H9 (cell line): ENCODE data around the gene MIPEP. TPM values are rescaled to one million over a fixed set of nuclear protein-coding genes. Genes with fewer than 3 reads are reported as not detected.

ENCODE experiments used
- DNase-seq: peaks from one replicate; pipeline ENCODE4 v3.0.0-alpha.2; 2017
- H2AFZ ChIP-seq: one replicate; pipeline ENCODE4 v1.6.1; 2013; ENCODE audit warnings: mild to moderate bottlenecking, low read length, control low read depth, moderate library complexity
- H2AK5ac ChIP-seq: 2 replicates; pipeline ENCODE4 v1.6.1; 2013; ENCODE audit warnings: low read length, control low read depth, mixed read lengths; ENCODE audit not compliant: insufficient read length
- H2BK120ac ChIP-seq: one replicate; pipeline ENCODE4 v1.6.1; 2013; ENCODE audit warnings: low read depth, mild to moderate bottlenecking, low read length, control low read depth, inconsistent platforms; ENCODE audit not compliant: poor library complexity, severe bottlenecking
- H2BK12ac ChIP-seq: 2 replicates; pipeline ENCODE4 v1.6.1; 2013; ENCODE audit warnings: low read length, control low read depth, mixed read lengths, low read depth; ENCODE audit not compliant: insufficient read length
- H2BK15ac ChIP-seq: 2 replicates; pipeline ENCODE4 v1.6.1; 2013; ENCODE audit warnings: low read depth, low read length, control low read depth
- H2BK20ac ChIP-seq: one replicate; pipeline ENCODE4 v1.6.1; 2013; ENCODE audit warnings: low read depth, mild to moderate bottlenecking, low read length, control low read depth, inconsistent platforms; ENCODE audit not compliant: poor library complexity, severe bottlenecking
- H2BK5ac ChIP-seq: 2 replicates; pipeline ENCODE4 v1.6.1; 2013; ENCODE audit warnings: low read length, control low read depth, mixed read lengths; ENCODE audit not compliant: insufficient read length
- H3K14ac ChIP-seq: 2 replicates; pipeline ENCODE4 v1.6.1; 2013; ENCODE audit warnings: low read length, control low read depth; ENCODE audit not compliant: insufficient read depth
- H3K18ac ChIP-seq: 2 replicates; pipeline ENCODE4 v1.6.1; 2013; ENCODE audit warnings: low read depth, mild to moderate bottlenecking, mixed read lengths, low read length, control low read depth; ENCODE audit not compliant: insufficient read length
- H3K23ac ChIP-seq: 2 replicates; pipeline ENCODE4 v1.6.1; 2013; ENCODE audit warnings: low read length, control low read depth, mixed read lengths, low read depth; ENCODE audit not compliant: insufficient read length
- H3K23me2 ChIP-seq: 2 replicates; pipeline ENCODE4 v1.6.1; 2013; ENCODE audit warnings: low read depth, mild to moderate bottlenecking, mixed read lengths, low read length, control low read depth; ENCODE audit not compliant: insufficient read length, poor library complexity, severe bottlenecking
- H3K27ac ChIP-seq: 2 replicates; pipeline ENCODE4 v1.5.1; 2013; ENCODE audit warnings: low read length, control low read depth, mixed read lengths, low read depth; ENCODE audit not compliant: insufficient read length
- H3K27me3 ChIP-seq: 2 replicates; pipeline ENCODE4 v1.6.1; 2013; ENCODE audit warnings: low read length, control low read depth, inconsistent platforms; ENCODE audit not compliant: insufficient read depth
- H3K4ac ChIP-seq: 2 replicates; pipeline ENCODE4 v1.6.1; 2013; ENCODE audit warnings: low read depth, mild to moderate bottlenecking, control low read depth, inconsistent platforms, low read length, moderate library complexity
- H3K4me1 ChIP-seq: 2 replicates; pipeline ENCODE4 v1.6.1; 2013; ENCODE audit warnings: low read length, control low read depth, inconsistent platforms; ENCODE audit not compliant: insufficient read depth
- H3K4me2 ChIP-seq: 2 replicates; pipeline ENCODE4 v1.6.1; 2013; ENCODE audit warnings: low read length, control low read depth, mixed read lengths; ENCODE audit not compliant: insufficient read length, insufficient read depth
- H3K56ac ChIP-seq: 2 replicates; pipeline ENCODE4 v1.6.1; 2013; ENCODE audit warnings: low read depth, mild to moderate bottlenecking, mixed read lengths, low read length, control low read depth; ENCODE audit not compliant: insufficient read length
- H3K79me1 ChIP-seq: 2 replicates; pipeline ENCODE4 v1.6.1; 2013; ENCODE audit warnings: low read depth, mild to moderate bottlenecking, moderate library complexity, low read length, control low read depth, inconsistent platforms; ENCODE audit not compliant: insufficient read depth, poor library complexity, severe bottlenecking
- H3K79me2 ChIP-seq: 2 replicates; pipeline ENCODE4 v1.6.1; 2013; ENCODE audit warnings: low read length, control low read depth, inconsistent platforms; ENCODE audit not compliant: insufficient read depth
- H3K9ac ChIP-seq: 2 replicates; pipeline ENCODE4 v1.6.1; 2013; ENCODE audit warnings: low read length, control low read depth, mixed read lengths; ENCODE audit not compliant: insufficient read length; ENCODE audit errors: extremely low read depth
- H3K9me3 ChIP-seq: one replicate; pipeline ENCODE4 v1.6.1; 2013; ENCODE audit warnings: low read depth, low read length, inconsistent platforms; ENCODE audit not compliant: control insufficient read depth
- H3T11ph ChIP-seq: one replicate; pipeline ENCODE4 v1.6.1; 2013; ENCODE audit warnings: mild to moderate bottlenecking, low read length, control low read depth, inconsistent platforms
- H4K20me1 ChIP-seq: one replicate; pipeline ENCODE4 v1.6.1; 2013; ENCODE audit not compliant: control insufficient read depth, insufficient read length, insufficient read depth
- H4K5ac ChIP-seq: 2 replicates; pipeline ENCODE4 v1.6.1; 2013; ENCODE audit warnings: low read depth, mild to moderate bottlenecking, mixed read lengths, low read length, control low read depth; ENCODE audit not compliant: insufficient read length
- H4K8ac ChIP-seq: replicated peaks from 2 replicates; pipeline ENCODE4 v1.6.1; 2013; ENCODE audit warnings: low read length, control low read depth, mixed read lengths, low read depth; ENCODE audit not compliant: insufficient read length
- H4K91ac ChIP-seq: 2 replicates; pipeline ENCODE4 v1.6.1; 2013; ENCODE audit warnings: low read depth, mild to moderate bottlenecking, moderate library complexity, mixed read lengths, low read length, control low read depth; ENCODE audit not compliant: insufficient read length
- H3K27ac Mint-ChIP-seq, 3 experiments: 2 replicates in 2 of 3; 3 replicates in 1 of 3; pipeline ENCODE4 v1.8.0; 2020 to 2021; ENCODE audit warnings: mixed read lengths in 3 of 3, mild to moderate bottlenecking in 1 of 3, moderate library complexity in 1 of 3
- H3K27me3 Mint-ChIP-seq: 2 replicates; pipeline ENCODE4 v1.8.0; 2021; ENCODE audit warnings: low read depth, mild to moderate bottlenecking, moderate library complexity, mixed read lengths
- H3K36me3 Mint-ChIP-seq, 3 experiments: 2 replicates in 2 of 3; 3 replicates in 1 of 3; pipeline ENCODE4 v1.8.0; 2020 to 2021; ENCODE audit warnings: low read depth in 3 of 3, mixed read lengths in 3 of 3; ENCODE audit not compliant: insufficient read depth in 1 of 3
- H3K4me1 Mint-ChIP-seq, 2 experiments: 2 replicates each; pipeline ENCODE4 v1.8.0; 2020; ENCODE audit warnings: mixed read lengths in 2 of 2
- H3K4me3 Mint-ChIP-seq, 2 experiments: 2 replicates in 1 of 2; 3 replicates in 1 of 2; pipeline ENCODE4 v1.8.0; 2020 to 2021; ENCODE audit warnings: mild to moderate bottlenecking in 2 of 2, mixed read lengths in 2 of 2, moderate library complexity in 1 of 2
- H3K9me3 Mint-ChIP-seq, 2 experiments: 2 replicates in 1 of 2; 3 replicates in 1 of 2; pipeline ENCODE4 v1.8.0; 2020; ENCODE audit warnings: mild to moderate bottlenecking in 2 of 2, mixed read lengths in 2 of 2, moderate library complexity in 1 of 2
- total RNA-seq: library from RNA; stranded (reverse); gene quantifications from 2 replicates; pipeline ENCODE4 v1.2.1, GENCODE V29; 2021
- TF ChIP-seq, protein P1 (sequence below): fragments of 200-600 bp; sonication (generic); conservative IDR thresholded peaks from 3 replicates; pipeline ENCODE4 v1.8.0; 2021; ENCODE audit warnings: antibody characterized with exemption, mild to moderate bottlenecking

MIPEP gene
- total RNA-seq, 1 experiment from 2014 or later = 18.5 TPM

DNA sequence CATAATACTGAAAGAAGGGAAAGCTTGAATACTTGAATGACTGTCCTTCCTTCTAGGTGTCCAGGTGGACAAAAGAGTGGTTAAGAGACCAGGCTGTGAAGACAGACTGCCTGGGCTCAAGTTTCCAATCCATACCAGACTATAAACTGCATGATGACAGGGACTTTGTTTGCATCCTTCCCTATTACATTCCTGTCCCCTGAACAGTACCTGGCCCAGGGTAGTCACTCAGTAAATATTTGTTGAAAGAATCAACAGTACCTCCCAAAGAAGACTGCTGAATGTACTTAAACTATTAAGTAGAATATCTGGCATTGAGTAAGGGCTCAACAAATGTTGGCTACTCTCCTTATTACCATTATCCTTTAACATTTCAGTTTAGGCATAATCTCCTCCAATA is 29.7 kb downstream of the MIPEP start:
- peaks cover 0 to 3% (median 0%) of the 10 kb centered on the region in 3 experiments; a peak in 2 of 7 replicates for H3K36me3 Mint-ChIP-seq
- H3K4me1 Mint-ChIP-seq = peaks cover 8 to 9% of the 10 kb centered on the region in 2 experiments
- no peak overlapping the region for H4K8ac ChIP-seq
- no peaks in the 10 kb centered on the region for H4K20me1 ChIP-seq
- no peak overlapping the region for H3K4ac ChIP-seq
- no peak overlapping the region for H3K9ac ChIP-seq
- DNase-seq = no peak
- no peak overlapping the region for H2BK20ac ChIP-seq
- TF ChIP-seq, protein P1, sequence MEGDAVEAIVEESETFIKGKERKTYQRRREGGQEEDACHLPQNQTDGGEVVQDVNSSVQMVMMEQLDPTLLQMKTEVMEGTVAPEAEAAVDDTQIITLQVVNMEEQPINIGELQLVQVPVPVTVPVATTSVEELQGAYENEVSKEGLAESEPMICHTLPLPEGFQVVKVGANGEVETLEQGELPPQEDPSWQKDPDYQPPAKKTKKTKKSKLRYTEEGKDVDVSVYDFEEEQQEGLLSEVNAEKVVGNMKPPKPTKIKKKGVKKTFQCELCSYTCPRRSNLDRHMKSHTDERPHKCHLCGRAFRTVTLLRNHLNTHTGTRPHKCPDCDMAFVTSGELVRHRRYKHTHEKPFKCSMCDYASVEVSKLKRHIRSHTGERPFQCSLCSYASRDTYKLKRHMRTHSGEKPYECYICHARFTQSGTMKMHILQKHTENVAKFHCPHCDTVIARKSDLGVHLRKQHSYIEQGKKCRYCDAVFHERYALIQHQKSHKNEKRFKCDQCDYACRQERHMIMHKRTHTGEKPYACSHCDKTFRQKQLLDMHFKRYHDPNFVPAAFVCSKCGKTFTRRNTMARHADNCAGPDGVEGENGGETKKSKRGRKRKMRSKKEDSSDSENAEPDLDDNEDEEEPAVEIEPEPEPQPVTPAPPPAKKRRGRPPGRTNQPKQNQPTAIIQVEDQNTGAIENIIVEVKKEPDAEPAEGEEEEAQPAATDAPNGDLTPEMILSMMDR = no peak
- no peak overlapping the region for H2BK120ac ChIP-seq
- no peak overlapping the region for H2BK15ac ChIP-seq
- no peaks in the 10 kb centered on the region for H3K79me1 ChIP-seq
- H4K91ac ChIP-seq = no peak overlapping the region
- H2AK5ac ChIP-seq = no peak overlapping the region
- H3K27me3 ChIP-seq = no peaks in the 10 kb centered on the region; the same call in 1 of the 2 replicates
- H2BK12ac ChIP-seq = no peak overlapping the region
- peaks cover 3% of the 10 kb centered on the region for H3K4me1 ChIP-seq
- H3K23ac ChIP-seq = no peak overlapping the region
- no peak overlapping the region for H2AFZ ChIP-seq
- H3K4me3 Mint-ChIP-seq = no peak overlapping the region
- H3K27ac ChIP-seq = no peak overlapping the region
- no peaks in the 10 kb centered on the region for H3K23me2 ChIP-seq
- no peak overlapping the region for H3K4me2 ChIP-seq
- no peak overlapping the region for H3K14ac ChIP-seq
- no peak overlapping the region for H2BK5ac ChIP-seq
- no peak overlapping the region for H3K56ac ChIP-seq
- no peaks in the 10 kb centered on the region for H3K9me3 Mint-ChIP-seq
- no peak overlapping the region for H4K5ac ChIP-seq
- H3T11ph ChIP-seq = no peak overlapping the region
- no peaks in the 10 kb centered on the region for H3K9me3 ChIP-seq
- no peak overlapping the region for H3K18ac ChIP-seq
- H3K27me3 Mint-ChIP-seq = no peaks in the 10 kb centered on the region
- H3K27ac Mint-ChIP-seq = no peak overlapping the region
- H3K79me2 ChIP-seq = no peaks in the 10 kb centered on the region
